Endothelial cell of umbilical vein (primary cell): ENCODE results near the gene CHST3. TPM values are rescaled to one million over a fixed set of nuclear protein-coding genes. Genes with fewer than 3 reads are reported as not detected.
A peak's percentile ranks its signal among the peaks of the same experiment; 100 is the strongest.

Experiments
- BruUV-seq: library from RNA; stranded (reverse); fragments of 400-500 nt; replicated peaks from 2 replicates; lab custom pipeline; 2021; lab: Mats Ljungman, UMichigan
- CTCF ChIA-PET: fragments of 300-600, 350-600 bp; sonication (Branson Sonifier 250); formaldehyde crosslinking; loops from one replicate; lab custom pipeline; 2021; ENCODE audit warnings: antibody characterized with exemption, inconsistent platforms; lab: Charles Lee
- POLR2A ChIA-PET: fragments of 300-600, 350-600 bp; sonication (Branson Sonifier 250); formaldehyde crosslinking; loops from one replicate; lab custom pipeline; 2021; ENCODE audit warnings: antibody characterized with exemption, inconsistent platforms; lab: Charles Lee
- DNase-seq: peaks from one replicate; pipeline ENCODE4 v3.0.0-alpha.2; 2011; ENCODE audit warnings: low read depth, low spot score
- FAIRE-seq: peaks from 2 replicates; lab custom pipeline; 2011; peaks lifted over from hg19 to GRCh38; lab: Jason Lieb, UNC
- H2AFZ ChIP-seq: 2 replicates; pipeline ENCODE4 v1.6.0; 2012; ENCODE audit warnings: low read depth, low read length, control low read depth, inconsistent platforms
- H3K27ac ChIP-seq: 2 replicates; pipeline ENCODE4 v1.5.1; 2011; ENCODE audit warnings: low read depth, mild to moderate bottlenecking, control low read depth, low read length, moderate library complexity; ENCODE audit not compliant: insufficient read depth
- H3K27me3 ChIP-seq, 2 experiments: 2 replicates each; pipeline versions ENCODE4 v1.6.0 to v1.6.1; 2011; ENCODE audit warnings: low read length in 2 of 2, mixed read lengths in 1 of 2; ENCODE audit not compliant: control insufficient read depth in 2 of 2, insufficient read depth in 2 of 2
- H3K36me3 ChIP-seq, 2 experiments: 2 replicates in 1 of 2; 3 replicates in 1 of 2; pipeline ENCODE4 v1.5.1; 2011; ENCODE audit warnings: low read length in 2 of 2, mild to moderate bottlenecking in 1 of 2, moderate library complexity in 1 of 2; ENCODE audit not compliant: control insufficient read depth in 2 of 2, insufficient read depth in 2 of 2; ENCODE audit errors: extremely low read depth in 1 of 2
- H3K4me1 ChIP-seq: 3 replicates; pipeline ENCODE4 v1.5.1; 2011; ENCODE audit warnings: mild to moderate bottlenecking, low read length; ENCODE audit not compliant: control insufficient read depth, insufficient read depth; ENCODE audit errors: extremely low read depth
- H3K4me2 ChIP-seq: 2 replicates; pipeline ENCODE4 v1.6.1; 2011; ENCODE audit warnings: low read length, control low read depth, mixed read lengths; ENCODE audit not compliant: insufficient read depth
- H3K4me3 ChIP-seq, 3 experiments: fragments of 200-600 bp in 1 of 3; sonication (generic), shearing (Covaris generic) in 1 of 3; replicated peaks in 1 of 3; 2 replicates each; pipeline ENCODE4 v1.5.1; 2011 to 2016; ENCODE audit warnings: control low read depth in 3 of 3, low read length in 3 of 3, mild to moderate bottlenecking in 2 of 3, inconsistent platforms in 1 of 3, low read depth in 1 of 3, moderate library complexity in 1 of 3; ENCODE audit not compliant: insufficient read depth in 1 of 3
- H3K79me2 ChIP-seq: 2 replicates; pipeline ENCODE4 v1.6.0; 2012; ENCODE audit warnings: low read length, inconsistent platforms; ENCODE audit not compliant: control insufficient read depth, insufficient read depth
- H3K9ac ChIP-seq: replicated peaks from 2 replicates; pipeline ENCODE3; 2011; ENCODE audit warnings: low read length, control low read depth; ENCODE audit not compliant: insufficient read depth; ENCODE audit errors: extremely low read depth
- H3K9me1 ChIP-seq: replicated peaks from 3 replicates; pipeline ENCODE4 v1.6.0; 2011; ENCODE audit warnings: mild to moderate bottlenecking, low read length; ENCODE audit not compliant: control insufficient read depth, insufficient read depth; ENCODE audit errors: extremely low read depth
- H3K9me3 ChIP-seq: replicated peaks from 2 replicates; pipeline ENCODE4 v1.5.1; 2012; ENCODE audit warnings: low read length, inconsistent platforms; ENCODE audit not compliant: control insufficient read depth, insufficient read depth
- H4K20me1 ChIP-seq: replicated peaks from 2 replicates; pipeline ENCODE3; 2011; ENCODE audit warnings: mild to moderate bottlenecking, low read length; ENCODE audit not compliant: control insufficient read depth, insufficient read depth; ENCODE audit errors: extremely low read depth
- EZH2 ChIP-seq: IDR thresholded peaks from 2 replicates; pipeline ENCODE4 v1.6.1; 2012; ENCODE audit warnings: borderline replicate concordance, low read depth, mild to moderate bottlenecking, moderate library complexity, low read length, inconsistent platforms; ENCODE audit not compliant: severe bottlenecking
- FOS ChIP-seq: IDR thresholded peaks from 2 replicates; pipeline ENCODE4 v1.6.1; 2011; ENCODE audit warnings: mild to moderate bottlenecking, low read length, moderate library complexity, borderline replicate concordance; ENCODE audit not compliant: insufficient read depth
- GATA2 ChIP-seq: IDR thresholded peaks from 2 replicates; pipeline ENCODE4 v1.7.0; 2011; ENCODE audit warnings: low read depth, mild to moderate bottlenecking, moderate library complexity, mixed read lengths, low read length; ENCODE audit not compliant: insufficient read length, insufficient read depth
- JUN ChIP-seq: IDR thresholded peaks from 2 replicates; pipeline ENCODE4 v1.6.1; 2011; ENCODE audit warnings: borderline replicate concordance, low read depth; ENCODE audit not compliant: insufficient read length, insufficient read depth
- MYC ChIP-seq: IDR thresholded peaks from one replicate; pipeline ENCODE4 v1.6.1; 2011; ENCODE audit warnings: mild to moderate bottlenecking, low read depth, low read length
- POLR2A ChIP-seq: IDR thresholded peaks from 2 replicates; pipeline ENCODE4 v1.6.1; 2012; ENCODE audit warnings: low read depth, mild to moderate bottlenecking, control low read depth, low read length
- POLR2AphosphoS5 ChIP-seq: IDR thresholded peaks from 2 replicates; pipeline ENCODE4 v1.6.1; 2012; ENCODE audit warnings: low read depth, mild to moderate bottlenecking, control low read depth, low read length, moderate library complexity; ENCODE audit not compliant: insufficient read depth
- dilution Hi-C: fragments of 300-500 bp; cut with MboI; formaldehyde crosslinking; loops from one replicate; pipeline ENCODE4 v1.15.0; 2019; ENCODE audit warnings: low sequenced_read_pairs; ENCODE audit not compliant: extremely low pct_ligation_motif_present
- intact Hi-C: fragments of 100-400 bp; cut with micrococcal nuclease; formaldehyde crosslinking; loops from one replicate; pipeline ENCODE4 v1.10.0; 2022
- polyA plus RNA-seq, 4 experiments: library from polyadenylated mRNA; depleted of rRNA in 3 of 4; stranded (reverse) in 3 of 4; unstranded in 1 of 4; fragments of >200 nt; gene quantifications; 2 replicates each; pipeline versions ENCODE4 v1.2.1 to v1.2.3, GENCODE V29; 2011 to 2012; ENCODE audit warnings: missing spikeins in 1 of 4
- total RNA-seq: library from RNA; stranded (reverse); gene quantifications from 2 replicates; pipeline ENCODE4 v1.2.3, GENCODE V29; 2021
- TF ChIP-seq, protein P1 (sequence below): IDR thresholded peaks from 2 replicates; pipeline ENCODE4 v1.6.1; 2011; ENCODE audit not compliant: insufficient read depth, insufficient read length
- TF ChIP-seq, protein P2 (sequence below), 2 donors: IDR thresholded peaks; 1 replicate in 1 of 2; 2 replicates in 1 of 2; pipeline ENCODE4 v1.5.1; 2011; ENCODE audit warnings: low read length in 2 of 2, mild to moderate bottlenecking in 2 of 2, moderate library complexity in 2 of 2, control low read depth in 1 of 2, inconsistent platforms in 1 of 2, low read depth in 1 of 2; ENCODE audit not compliant: insufficient read depth in 1 of 2; ENCODE audit errors: extremely low read depth in 1 of 2

The CHST3 gene
- total and polyA plus RNA-seq, 2 donors (not counting 3 experiments of a cell fraction or from before 2014, with no cell fraction given): 5.5 to 11.5 TPM

DNA sequence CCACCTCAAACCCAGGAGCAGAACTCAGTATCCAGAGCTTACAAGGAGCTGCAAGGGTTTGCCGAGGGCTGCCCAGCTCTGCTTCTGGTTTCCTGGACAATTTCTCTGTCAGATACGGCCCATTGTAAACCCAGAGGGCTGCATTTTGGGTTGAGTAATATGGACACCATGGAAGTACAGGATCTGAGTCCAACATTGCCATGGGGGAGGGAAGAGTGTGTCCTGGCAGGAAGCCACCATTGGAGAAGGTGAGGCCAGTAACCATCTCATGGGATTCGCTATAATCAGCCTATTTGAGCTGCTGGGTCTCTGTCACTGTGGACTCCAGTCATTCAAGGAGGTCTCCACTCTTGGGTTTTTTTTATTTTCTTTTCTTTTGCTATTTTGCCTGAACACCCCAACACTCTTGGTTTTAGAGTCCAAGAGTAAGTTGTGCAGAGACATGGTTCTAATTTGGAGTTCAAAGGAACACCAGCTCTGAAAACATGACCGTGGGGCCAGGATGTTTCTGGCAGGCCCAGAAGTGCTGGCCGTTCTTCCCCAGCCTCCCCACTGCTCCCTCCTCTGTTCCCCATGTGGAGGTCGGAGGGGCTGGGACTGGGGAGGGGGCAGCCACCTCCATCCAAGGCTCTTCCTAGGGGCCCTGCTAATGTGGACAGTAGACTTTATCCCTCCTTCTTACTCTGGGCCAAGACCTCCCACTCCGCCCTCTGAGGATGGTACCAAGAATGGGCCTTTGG, 46.2 kb downstream of the CHST3 start:
- H3K79me2 ChIP-seq: no peaks in the 10 kb centered on the region
- intact Hi-C loops (no loop called here), dilution Hi-C loops (no loop called here)
- TF ChIP-seq GATA2 (no peak), FOS (no peak)
- TF ChIP-seq, protein P1, sequence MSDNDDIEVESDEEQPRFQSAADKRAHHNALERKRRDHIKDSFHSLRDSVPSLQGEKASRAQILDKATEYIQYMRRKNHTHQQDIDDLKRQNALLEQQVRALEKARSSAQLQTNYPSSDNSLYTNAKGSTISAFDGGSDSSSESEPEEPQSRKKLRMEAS: no peak
- no peaks in the 10 kb centered on the region for H3K27me3 ChIP-seq
- no peaks in the 10 kb centered on the region for H3K9me1 ChIP-seq
- H3K4me3 ChIP-seq: no peak overlapping the region
- DNase-seq (no peak), FAIRE-seq (peak; percentile 26)
- peak overlapping the region; percentile 52 for H3K27ac ChIP-seq
- BruUV-seq: no TSS peak
- H3K4me2 ChIP-seq: no peak overlapping the region
- peaks cover 17% of the 10 kb centered on the region for H3K4me1 ChIP-seq
- H3K36me3 ChIP-seq: peaks cover 2 to 4% of the 10 kb centered on the region in 2 experiments
- H4K20me1 ChIP-seq: no peaks in the 10 kb centered on the region
- ChIA-PET CTCF (interaction anchor here (1.0 to 1.9 kb wide), 5 partner anchors 12 to 55 kb away, joined by 3 to 11 read pairs (median 3); no protein-coding TSS in a partner anchor), POLR2A (no interaction called here)
- no peaks in the 10 kb centered on the region for H3K9me3 ChIP-seq
- H2AFZ ChIP-seq: no peak overlapping the region
- no peak overlapping the region for H3K9ac ChIP-seq

DNA sequence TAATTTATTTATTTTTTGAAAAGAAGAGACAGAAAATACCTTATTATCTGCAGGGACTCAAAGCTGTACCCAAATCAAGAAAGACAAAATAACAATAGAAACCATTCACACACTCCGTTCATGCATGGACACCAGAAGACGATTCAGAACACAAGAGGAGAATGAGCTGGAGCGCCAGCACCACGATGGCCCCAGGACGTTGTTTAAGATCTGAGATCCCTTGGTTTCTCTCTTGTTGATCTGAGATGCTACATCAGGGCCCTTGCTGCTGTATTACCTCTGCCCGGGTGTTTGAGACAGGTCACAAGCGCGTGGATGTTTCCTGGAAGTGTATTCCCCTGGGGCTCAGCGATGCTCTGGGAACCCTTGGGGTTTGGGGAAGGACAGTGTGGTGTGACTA, 46.8 kb downstream of the CHST3 start:
- FAIRE-seq (no peak), DNase-seq (no peak)
- ChIA-PET POLR2A (no interaction called here), CTCF (interaction anchor here (1.2 to 1.6 kb wide), 2 partner anchors 12 to 55 kb away, joined by 3 read pairs; no protein-coding TSS in a partner anchor)
- intact Hi-C loops: no loop called here
- H3K79me2 ChIP-seq: no peaks in the 10 kb centered on the region
- TF ChIP-seq JUN: no peak
- TF ChIP-seq, protein P1: no peak
- no peak for TF ChIP-seq POLR2A
- no peak for TF ChIP-seq POLR2AphosphoS5
- TF ChIP-seq EZH2: no peak
- TF ChIP-seq, protein P2, sequence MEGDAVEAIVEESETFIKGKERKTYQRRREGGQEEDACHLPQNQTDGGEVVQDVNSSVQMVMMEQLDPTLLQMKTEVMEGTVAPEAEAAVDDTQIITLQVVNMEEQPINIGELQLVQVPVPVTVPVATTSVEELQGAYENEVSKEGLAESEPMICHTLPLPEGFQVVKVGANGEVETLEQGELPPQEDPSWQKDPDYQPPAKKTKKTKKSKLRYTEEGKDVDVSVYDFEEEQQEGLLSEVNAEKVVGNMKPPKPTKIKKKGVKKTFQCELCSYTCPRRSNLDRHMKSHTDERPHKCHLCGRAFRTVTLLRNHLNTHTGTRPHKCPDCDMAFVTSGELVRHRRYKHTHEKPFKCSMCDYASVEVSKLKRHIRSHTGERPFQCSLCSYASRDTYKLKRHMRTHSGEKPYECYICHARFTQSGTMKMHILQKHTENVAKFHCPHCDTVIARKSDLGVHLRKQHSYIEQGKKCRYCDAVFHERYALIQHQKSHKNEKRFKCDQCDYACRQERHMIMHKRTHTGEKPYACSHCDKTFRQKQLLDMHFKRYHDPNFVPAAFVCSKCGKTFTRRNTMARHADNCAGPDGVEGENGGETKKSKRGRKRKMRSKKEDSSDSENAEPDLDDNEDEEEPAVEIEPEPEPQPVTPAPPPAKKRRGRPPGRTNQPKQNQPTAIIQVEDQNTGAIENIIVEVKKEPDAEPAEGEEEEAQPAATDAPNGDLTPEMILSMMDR (IDR thresholded peaks at IDR 0.05; ENCODE audit: extremely low read depth in 1 of 2, insufficient read depth in 1 of 2, low read depth in 1 of 2, low read length in 2 of 2): no peak
- TF ChIP-seq GATA2: no peak
- TF ChIP-seq FOS: no peak
- TF ChIP-seq MYC: no peak
- no peaks in the 10 kb centered on the region for H3K9me3 ChIP-seq
- no peaks in the 10 kb centered on the region for H3K27me3 ChIP-seq
- H3K9ac ChIP-seq: no peak overlapping the region
- no peak overlapping the region for H3K4me2 ChIP-seq
- dilution Hi-C loops: no loop called here
- H2AFZ ChIP-seq: no peak overlapping the region
- no peaks in the 10 kb centered on the region for H4K20me1 ChIP-seq
- peaks cover 17% of the 10 kb centered on the region for H3K4me1 ChIP-seq
- H3K27ac ChIP-seq: no peak overlapping the region
- no peaks in the 10 kb centered on the region for H3K9me1 ChIP-seq
- no TSS peak for BruUV-seq
- peaks cover 2 to 4% of the 10 kb centered on the region in 2 experiments for H3K36me3 ChIP-seq
- no peak overlapping the region for H3K4me3 ChIP-seq
